ENCODE results near the gene CTNNA1. TPM values are rescaled to one million over a fixed set of nuclear protein-coding genes. Genes with fewer than 3 reads are reported as not detected.

The CTNNA1 gene
- total RNA-seq, 1 donor from 2014 or later = 359 TPM

GRCh38 chr5:138967791-138968448, 214.7 kb downstream of the CTNNA1 start:
- H3K4me1 ChIP-seq (ENCODE audit: insufficient read depth, low read length) = peaks cover 4% of the 10 kb centered on the region
- Mint-ChIP-seq H3K4me1 (ENCODE audit: low read depth, unreplicated experiment) (peaks cover 33% of the 10 kb centered on the region), H3K4me3 (ENCODE audit: unreplicated experiment) (no peak overlapping the region), H3K9me3 (ENCODE audit: unreplicated experiment) (no peaks in the 10 kb centered on the region), H3K27ac (ENCODE audit: unreplicated experiment) (peak overlapping the region; percentile 6), H3K36me3 (ENCODE audit: low read depth, unreplicated experiment) (peaks cover 11% of the 10 kb centered on the region), H3K27me3 (ENCODE audit: low read depth, unreplicated experiment) (peaks cover 2% of the 10 kb centered on the region)
- H3K9ac ChIP-seq (ENCODE audit: low read length) = no peak overlapping the region
- no peak for TF ChIP-seq EZH2 (IDR thresholded peaks at IDR 0.05; ENCODE audit: insufficient read depth, low read length)
- TF ChIP-seq CTCF (IDR thresholded peaks at IDR 0.05; ENCODE audit: insufficient read depth, low read depth, low read length) = no peak
- H3K4me3 ChIP-seq (ENCODE audit: insufficient read depth, low read depth, low read length) = no peak overlapping the region
- H4K20me1 ChIP-seq (ENCODE audit: insufficient read depth, low read length) = peaks cover 5% of the 10 kb centered on the region
- no peak overlapping the region for H3K4me2 ChIP-seq (ENCODE audit: low read length)
- peaks cover 2% of the 10 kb centered on the region for H3K79me2 ChIP-seq (ENCODE audit: insufficient read depth, low read length)
- H3K27ac ChIP-seq (ENCODE audit: low read depth, low read length) = no peak overlapping the region
- H2AFZ ChIP-seq (ENCODE audit: low read depth, low read length) = no peak overlapping the region
- DNase-seq (ENCODE audit: low read depth) (no peak), FAIRE-seq (no peak)
- no peaks in the 10 kb centered on the region for H3K9me3 ChIP-seq (ENCODE audit: insufficient read depth, low read depth, low read length)
- no peaks in the 10 kb centered on the region for H3K36me3 ChIP-seq (ENCODE audit: insufficient read depth, low read length)
- no peaks in the 10 kb centered on the region for H3K27me3 ChIP-seq (ENCODE audit: insufficient read depth, low read length)

DNA sequence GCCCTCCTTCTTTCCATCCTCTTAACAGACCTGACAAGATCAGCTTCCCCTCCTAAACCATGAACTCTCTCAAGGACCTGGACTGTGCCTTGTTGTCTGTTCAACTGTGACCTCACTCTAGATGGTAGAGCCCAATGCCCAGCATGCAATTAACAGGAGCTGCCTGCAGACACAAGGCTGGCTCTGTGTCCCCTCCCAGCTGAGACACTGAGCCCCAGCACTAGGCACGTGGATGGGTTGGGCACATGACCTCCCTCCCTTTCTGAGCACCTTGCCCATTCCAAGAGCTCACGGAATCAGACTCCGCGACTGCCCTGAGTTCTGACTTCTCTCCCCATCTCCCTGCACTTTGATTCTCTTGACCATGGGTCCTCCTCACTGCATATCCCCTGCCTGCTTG, 215.4 kb downstream of the CTNNA1 start:
- H3K36me3 Mint-ChIP-seq (ENCODE audit: low read depth, unreplicated experiment) = peaks cover 11% of the 10 kb centered on the region
- no peak overlapping the region for H3K27ac Mint-ChIP-seq (ENCODE audit: unreplicated experiment)
- Histone ChIP-seq H3K27ac (ENCODE audit: low read depth, low read length) (no peak overlapping the region), H4K20me1 (ENCODE audit: insufficient read depth, low read length) (peaks cover 5% of the 10 kb centered on the region), H2AFZ (ENCODE audit: low read depth, low read length) (no peak overlapping the region), H3K4me1 (ENCODE audit: insufficient read depth, low read length) (peaks cover 4% of the 10 kb centered on the region), H3K9me3 (ENCODE audit: insufficient read depth, low read depth, low read length) (no peaks in the 10 kb centered on the region), H3K79me2 (ENCODE audit: insufficient read depth, low read length) (peaks cover 2% of the 10 kb centered on the region), H3K27me3 (ENCODE audit: insufficient read depth, low read length) (no peaks in the 10 kb centered on the region), H3K4me3 (ENCODE audit: insufficient read depth, low read depth, low read length) (no peak overlapping the region), H3K36me3 (ENCODE audit: insufficient read depth, low read length) (no peaks in the 10 kb centered on the region), H3K4me2 (ENCODE audit: low read length) (no peak overlapping the region), H3K9ac (ENCODE audit: low read length) (no peak overlapping the region)
- FAIRE-seq (no peak), DNase-seq (ENCODE audit: low read depth) (no peak)
- H3K4me3 Mint-ChIP-seq (ENCODE audit: unreplicated experiment) = no peak overlapping the region
- no peaks in the 10 kb centered on the region for H3K9me3 Mint-ChIP-seq (ENCODE audit: unreplicated experiment)
- TF ChIP-seq EZH2 (IDR thresholded peaks at IDR 0.05; ENCODE audit: insufficient read depth, low read length) (no peak), CTCF (IDR thresholded peaks at IDR 0.05; ENCODE audit: insufficient read depth, low read depth, low read length) (no peak)
- H3K4me1 Mint-ChIP-seq (ENCODE audit: low read depth, unreplicated experiment) = peaks cover 26% of the 10 kb centered on the region
- peaks cover 2% of the 10 kb centered on the region for H3K27me3 Mint-ChIP-seq (ENCODE audit: low read depth, unreplicated experiment)

GRCh38 chr5:138969323-138970002, 216.2 kb downstream of the CTNNA1 start:
- Histone ChIP-seq H3K9ac (ENCODE audit: low read length) (no peak overlapping the region), H3K9me3 (ENCODE audit: insufficient read depth, low read depth, low read length) (no peaks in the 10 kb centered on the region), H3K36me3 (ENCODE audit: insufficient read depth, low read length) (no peaks in the 10 kb centered on the region), H3K4me1 (ENCODE audit: insufficient read depth, low read length) (peaks cover 10% of the 10 kb centered on the region), H3K79me2 (ENCODE audit: insufficient read depth, low read length) (peaks cover 2% of the 10 kb centered on the region), H3K4me2 (ENCODE audit: low read length) (no peak overlapping the region), H3K27me3 (ENCODE audit: insufficient read depth, low read length) (no peaks in the 10 kb centered on the region), H4K20me1 (ENCODE audit: insufficient read depth, low read length) (peaks cover 5% of the 10 kb centered on the region), H3K4me3 (ENCODE audit: insufficient read depth, low read depth, low read length) (no peak overlapping the region), H2AFZ (ENCODE audit: low read depth, low read length) (no peak overlapping the region), H3K27ac (ENCODE audit: low read depth, low read length) (no peak overlapping the region)
- TF ChIP-seq CTCF (IDR thresholded peaks at IDR 0.05; ENCODE audit: insufficient read depth, low read depth, low read length) (no peak), EZH2 (IDR thresholded peaks at IDR 0.05; ENCODE audit: insufficient read depth, low read length) (no peak)
- H3K4me1 Mint-ChIP-seq (ENCODE audit: low read depth, unreplicated experiment) = peaks cover 25% of the 10 kb centered on the region
- H3K27me3 Mint-ChIP-seq (ENCODE audit: low read depth, unreplicated experiment) = peaks cover 2% of the 10 kb centered on the region
- FAIRE-seq = no peak
- H3K9me3 Mint-ChIP-seq (ENCODE audit: unreplicated experiment) = no peaks in the 10 kb centered on the region
- H3K36me3 Mint-ChIP-seq (ENCODE audit: low read depth, unreplicated experiment) = peaks cover 11% of the 10 kb centered on the region
- peak overlapping the region; percentile 28 for H3K27ac Mint-ChIP-seq (ENCODE audit: unreplicated experiment)
- H3K4me3 Mint-ChIP-seq (ENCODE audit: unreplicated experiment) = no peak overlapping the region
- DNase-seq (ENCODE audit: low read depth) = no peak

Data from astrocyte (in vitro differentiated cells and primary cell).